Stimulated activated CD4-positive, alpha-beta T cell treated with anti-CD3 and anti-CD28 coated beads, Interleukin-1b, Interleukin-23, amount 100 ng/mL, for 4 hours (primary cell): ENCODE measurements around the gene ZNF236.
"Not testable (repeated sequence)": the region's sequence is repeated elsewhere in the genome, so short reads cannot be mapped to it uniquely, and the experiment has no call there.

Source experiments
- DNase-seq, 2 donors: peaks; one replicate each; pipeline ENCODE4 v3.0.0-alpha.2; 2020; ENCODE audit warnings: low read depth in 2 of 2

ZNF236 gene

DNA sequence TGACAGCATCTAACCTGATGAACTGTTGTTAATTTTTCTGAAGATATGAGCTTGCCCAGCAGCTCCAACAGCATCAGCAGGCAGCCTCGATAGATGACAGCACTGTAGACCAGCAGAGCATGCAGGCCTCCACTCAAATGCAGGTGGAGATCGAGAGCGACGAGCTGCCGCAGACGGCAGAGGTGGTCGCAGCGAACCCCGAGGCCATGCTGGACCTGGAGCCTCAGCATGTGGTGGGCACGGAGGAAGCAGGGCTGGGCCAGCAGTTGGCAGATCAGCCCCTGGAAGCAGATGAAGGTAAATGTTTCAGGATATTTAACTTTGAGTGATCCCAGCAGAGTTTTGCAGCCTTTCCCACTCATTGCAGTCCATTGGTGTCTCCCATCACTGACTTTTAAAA, 85.9 kb downstream of the ZNF236 start:
- DNase-seq, result no peak

DNA sequence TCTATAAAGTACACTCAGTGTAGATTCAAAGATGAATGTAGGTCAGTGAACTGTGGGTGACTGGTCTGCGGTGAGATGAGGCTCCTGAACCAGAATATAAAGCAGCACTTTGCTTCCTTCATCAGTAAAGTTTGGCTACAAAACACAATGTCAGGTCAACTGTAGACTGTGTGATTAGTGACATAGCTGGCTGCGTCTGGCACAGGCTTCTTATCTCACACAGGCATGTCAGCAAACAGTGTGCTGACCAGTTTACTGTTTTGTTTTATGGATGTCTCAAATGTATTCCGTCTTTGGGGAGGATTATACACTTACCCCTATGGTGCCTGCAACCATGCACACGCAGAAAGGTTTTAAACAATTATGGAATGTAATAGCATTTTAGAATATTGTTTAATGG, 87.1 kb downstream of the ZNF236 start:
- no peak for DNase-seq

DNA sequence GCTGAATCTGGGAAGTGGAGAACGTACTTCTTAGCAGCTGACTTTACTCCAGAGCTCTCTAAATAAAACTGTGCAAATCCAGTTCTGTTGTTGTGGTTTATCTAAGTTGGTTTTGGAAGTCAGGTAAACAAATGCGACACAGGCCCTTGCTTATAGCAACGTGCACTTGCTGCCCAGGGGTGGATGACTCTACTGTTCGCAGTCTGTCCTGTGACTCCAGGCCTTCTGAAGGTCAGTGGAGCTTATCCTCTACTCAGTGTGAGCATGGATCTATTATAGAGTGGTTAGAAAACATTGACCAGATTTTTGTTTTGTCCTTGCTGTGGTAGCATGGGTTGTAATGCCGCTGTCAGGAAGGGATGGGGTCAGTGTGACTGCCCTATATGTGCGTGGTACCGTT, 89.1 kb downstream of the ZNF236 start:
- DNase-seq, result no peak

DNA sequence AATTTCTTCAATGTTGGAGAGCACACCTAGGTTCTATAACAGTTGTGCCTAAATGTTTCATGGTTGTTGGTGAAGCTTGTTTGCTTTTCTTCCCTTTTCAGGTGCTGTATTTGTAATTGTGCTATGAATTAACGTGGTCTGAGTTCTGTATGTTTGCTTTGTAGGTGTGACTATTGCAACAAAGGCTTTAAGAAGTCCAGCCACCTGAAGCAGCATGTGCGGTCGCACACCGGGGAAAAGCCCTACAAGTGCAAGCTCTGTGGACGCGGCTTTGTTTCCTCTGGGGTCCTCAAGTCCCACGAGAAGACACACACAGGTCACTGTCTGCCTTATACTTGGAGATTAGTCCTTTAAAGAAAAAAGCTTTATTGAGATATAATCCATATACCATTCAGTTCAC, 91.2 kb downstream of the ZNF236 start:
- no peak for DNase-seq

DNA sequence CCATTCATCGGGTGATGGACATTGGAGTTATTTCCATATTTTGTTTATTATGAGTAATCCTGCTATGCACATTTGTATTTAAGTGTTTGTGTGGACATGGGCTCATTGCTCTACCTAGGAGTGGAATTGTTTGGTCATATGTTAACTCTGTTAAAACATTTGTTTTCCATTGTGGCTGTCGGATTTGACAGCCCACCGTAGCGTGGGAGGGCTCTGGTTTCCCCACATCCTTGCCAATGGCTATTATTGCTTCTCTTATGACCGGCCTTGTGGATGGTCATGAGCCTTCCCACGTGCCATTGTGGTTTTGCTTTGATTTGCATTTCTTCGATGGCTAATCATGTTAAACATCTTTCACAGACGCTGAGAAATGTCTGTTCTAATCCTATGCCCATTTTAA, 92.0 kb downstream of the ZNF236 start:
- DNase-seq, result no peak

DNA sequence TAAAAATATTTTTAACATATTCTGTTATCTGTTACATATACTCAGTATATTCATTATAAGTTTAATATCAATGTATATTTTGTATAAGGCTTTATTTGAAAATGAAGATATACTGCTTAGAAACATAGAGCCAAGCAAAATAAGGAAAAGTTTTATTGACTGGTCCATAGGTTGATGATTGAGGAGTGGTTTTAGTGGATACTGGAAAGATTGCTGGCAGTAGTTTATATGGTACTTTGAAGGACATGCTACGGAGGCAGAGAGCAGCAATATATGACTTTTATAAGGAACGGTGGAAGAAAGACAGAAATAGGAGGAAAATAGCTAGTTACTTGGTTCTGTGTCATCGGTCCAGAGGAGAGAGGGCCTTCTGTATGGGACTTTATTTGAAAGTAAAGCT, 92.4 kb downstream of the ZNF236 start:
- DNase-seq, result no peak

DNA sequence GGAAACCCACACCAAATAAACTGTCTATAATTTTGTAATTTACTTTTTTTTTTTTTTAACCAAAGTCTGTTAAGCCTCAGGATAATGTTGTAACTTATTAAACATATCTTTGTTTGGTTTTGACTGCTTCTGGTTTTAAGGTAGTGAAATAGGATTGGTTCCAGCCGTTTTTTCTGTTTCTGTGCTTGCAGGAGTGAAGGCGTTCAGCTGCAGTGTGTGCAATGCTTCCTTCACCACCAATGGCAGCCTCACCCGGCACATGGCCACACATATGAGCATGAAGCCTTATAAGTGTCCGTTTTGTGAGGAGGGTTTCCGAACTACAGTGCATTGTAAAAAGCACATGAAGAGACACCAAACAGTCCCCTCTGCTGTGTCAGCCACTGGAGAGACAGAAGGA, 93.1 kb downstream of the ZNF236 start:
- DNase-seq, result no peak

DNA sequence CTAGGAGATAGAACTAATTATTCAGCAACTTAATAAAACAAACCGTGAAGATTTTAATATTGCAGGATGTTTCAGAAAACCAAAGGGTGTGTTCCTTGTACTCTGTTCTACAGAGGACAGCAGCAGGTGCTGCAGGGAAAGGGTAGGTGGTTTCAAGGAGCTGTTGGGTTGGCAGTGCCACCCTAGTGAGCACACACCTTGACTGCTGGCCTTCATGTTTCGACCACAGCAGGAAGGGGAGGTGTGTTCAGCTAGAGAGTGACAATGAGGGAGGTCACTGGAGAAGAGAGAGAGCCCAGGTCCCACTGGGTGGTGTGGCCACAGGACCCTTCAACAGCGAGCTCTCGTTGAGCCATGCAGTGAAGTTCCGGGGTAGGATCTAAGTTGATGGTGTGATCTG, 98.6 kb downstream of the ZNF236 start:
- DNase-seq, result no peak

DNA sequence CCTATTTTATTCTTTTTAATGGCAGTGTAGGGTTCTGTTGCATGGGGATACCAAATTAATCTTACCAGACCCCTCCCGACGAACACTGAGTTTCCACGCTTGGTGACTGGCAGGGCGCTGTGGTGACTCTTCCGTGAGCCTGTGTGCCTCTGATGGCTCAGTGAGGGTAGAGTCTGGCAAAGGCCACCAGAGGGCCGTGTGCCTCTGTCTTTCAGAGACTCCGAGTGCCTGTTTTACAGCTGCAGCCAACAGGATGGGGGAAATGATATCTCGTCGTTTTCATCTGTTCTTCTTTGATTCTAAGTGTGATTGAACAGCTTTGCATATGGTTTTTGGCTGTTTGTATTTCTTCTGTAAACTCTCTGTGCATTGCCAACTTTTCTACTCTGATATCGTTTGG, 99.8 kb downstream of the ZNF236 start:
- peak; percentile 11 to 21 for DNase-seq

DNA sequence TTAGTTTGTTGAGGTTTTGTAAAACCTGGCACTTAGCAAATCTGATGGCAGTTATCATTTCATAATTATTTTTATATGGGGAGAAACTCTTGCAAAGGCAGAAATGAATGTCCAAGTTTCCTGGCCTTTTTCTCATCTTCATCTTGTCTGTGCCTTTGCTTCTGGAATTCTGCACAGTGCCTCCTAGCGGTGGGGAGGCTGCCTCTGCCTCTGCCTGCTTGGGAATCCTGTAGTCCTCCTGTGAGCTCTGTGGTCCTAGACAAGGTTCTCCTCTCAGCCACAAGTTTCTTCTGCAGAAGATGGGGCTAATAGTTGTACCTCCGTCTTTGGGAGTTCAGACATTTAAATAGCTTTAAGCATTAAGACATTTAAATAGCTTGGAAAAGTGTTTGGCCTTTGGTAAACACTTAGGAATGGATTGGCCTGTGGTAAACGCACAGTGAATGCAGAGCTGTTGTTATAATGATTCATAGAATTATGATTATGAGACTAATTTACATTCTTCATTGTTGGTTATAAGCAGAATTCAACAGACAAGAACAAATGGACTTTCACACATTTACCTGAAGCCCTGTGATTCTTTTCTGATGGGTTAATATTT, 101.2 kb downstream of the ZNF236 start:
- DNase-seq, result no peak

DNA sequence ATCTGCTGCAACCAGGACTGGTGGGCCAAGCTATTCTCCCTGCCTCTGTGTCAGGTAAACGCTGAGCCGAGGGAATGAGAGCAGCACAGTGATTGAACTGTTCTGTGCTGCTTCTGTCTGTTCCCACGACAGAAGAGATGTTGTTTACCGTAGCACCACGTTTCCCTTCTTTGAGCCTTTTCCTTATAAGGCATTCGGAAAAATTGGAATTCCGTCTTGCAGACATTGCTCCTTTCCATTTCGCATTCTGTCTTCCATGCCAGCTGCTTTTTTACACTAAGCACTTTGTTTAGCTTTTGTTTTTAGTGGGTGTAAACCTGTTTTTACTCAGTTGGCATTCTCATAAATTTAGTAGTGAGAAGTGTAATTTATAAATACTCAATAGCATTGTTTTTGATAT, 103.1 kb downstream of the ZNF236 start:
- no peak for DNase-seq

DNA sequence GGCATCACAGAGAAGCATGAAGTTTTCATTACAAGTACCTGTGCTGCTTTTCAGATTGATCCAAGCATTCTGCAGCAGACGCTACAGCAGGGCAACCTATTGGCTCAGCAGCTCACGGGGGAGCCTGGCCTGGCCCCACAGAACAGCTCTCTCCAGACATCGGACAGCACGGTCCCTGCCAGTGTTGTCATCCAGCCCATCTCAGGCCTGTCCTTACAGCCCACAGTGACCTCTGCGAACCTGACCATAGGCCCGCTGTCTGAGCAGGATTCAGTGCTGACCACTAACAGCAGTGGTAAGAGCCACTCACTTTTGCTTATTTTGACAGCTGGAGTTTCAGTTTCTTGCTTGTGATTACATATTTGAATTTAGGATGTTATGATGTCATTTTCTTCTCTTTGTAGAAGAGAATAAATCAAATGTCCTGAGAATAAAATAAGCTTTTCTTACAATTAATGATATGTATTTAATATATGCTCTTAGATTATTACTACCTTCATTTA, 104.9 kb downstream of the ZNF236 start:
- no peak for DNase-seq

DNA sequence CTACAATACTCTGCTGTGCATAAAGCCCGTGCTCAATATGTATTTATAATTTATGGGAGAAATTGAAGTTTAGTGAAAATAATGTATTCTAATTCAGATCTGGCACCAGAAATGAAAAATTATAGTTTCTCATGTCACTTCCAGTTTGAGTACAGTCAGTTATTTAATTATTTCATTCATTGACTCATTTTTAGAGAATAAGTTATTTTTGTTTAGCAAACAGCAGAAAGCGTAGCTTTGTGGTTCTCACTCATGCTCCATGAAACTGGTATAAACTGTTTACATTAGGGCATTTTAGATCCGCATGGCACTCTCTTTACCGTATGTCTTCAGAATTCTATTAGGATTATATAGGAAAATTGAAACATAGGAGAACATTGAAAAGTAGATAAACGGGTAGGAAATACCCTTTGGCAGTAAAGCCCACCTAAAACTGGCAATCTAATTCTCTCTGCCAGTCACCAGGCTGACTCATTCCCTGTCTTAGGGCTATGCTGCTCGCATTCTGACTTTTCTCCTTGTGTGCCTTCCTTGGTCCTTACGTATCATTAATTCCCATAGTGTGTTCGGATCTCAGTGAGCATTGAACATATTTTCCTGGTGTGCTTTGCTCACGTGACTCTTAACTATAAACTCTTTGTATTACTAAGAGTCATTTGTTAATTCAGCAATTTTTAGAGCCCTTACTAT, 106.0 kb downstream of the ZNF236 start:
- no peak for DNase-seq

DNA sequence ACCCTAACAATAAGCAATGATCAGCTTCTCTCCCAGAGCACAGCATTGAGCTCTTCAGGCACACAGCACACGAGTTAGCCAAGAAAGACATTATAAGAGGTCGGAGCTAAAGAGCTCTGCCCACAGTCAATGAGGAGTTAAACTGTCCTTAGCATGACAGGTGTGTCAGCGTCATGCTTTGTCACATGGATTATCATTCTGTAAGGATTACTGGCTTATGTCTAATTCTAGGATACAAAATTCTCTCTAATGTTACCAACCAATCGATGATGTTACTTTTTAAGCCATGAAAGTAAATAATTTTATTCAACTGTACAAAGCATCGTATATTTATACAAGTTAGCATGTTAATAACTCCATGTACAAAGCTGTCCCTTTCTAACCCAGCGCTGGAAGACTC, 108.8 kb downstream of the ZNF236 start:
- no peak for DNase-seq

DNA sequence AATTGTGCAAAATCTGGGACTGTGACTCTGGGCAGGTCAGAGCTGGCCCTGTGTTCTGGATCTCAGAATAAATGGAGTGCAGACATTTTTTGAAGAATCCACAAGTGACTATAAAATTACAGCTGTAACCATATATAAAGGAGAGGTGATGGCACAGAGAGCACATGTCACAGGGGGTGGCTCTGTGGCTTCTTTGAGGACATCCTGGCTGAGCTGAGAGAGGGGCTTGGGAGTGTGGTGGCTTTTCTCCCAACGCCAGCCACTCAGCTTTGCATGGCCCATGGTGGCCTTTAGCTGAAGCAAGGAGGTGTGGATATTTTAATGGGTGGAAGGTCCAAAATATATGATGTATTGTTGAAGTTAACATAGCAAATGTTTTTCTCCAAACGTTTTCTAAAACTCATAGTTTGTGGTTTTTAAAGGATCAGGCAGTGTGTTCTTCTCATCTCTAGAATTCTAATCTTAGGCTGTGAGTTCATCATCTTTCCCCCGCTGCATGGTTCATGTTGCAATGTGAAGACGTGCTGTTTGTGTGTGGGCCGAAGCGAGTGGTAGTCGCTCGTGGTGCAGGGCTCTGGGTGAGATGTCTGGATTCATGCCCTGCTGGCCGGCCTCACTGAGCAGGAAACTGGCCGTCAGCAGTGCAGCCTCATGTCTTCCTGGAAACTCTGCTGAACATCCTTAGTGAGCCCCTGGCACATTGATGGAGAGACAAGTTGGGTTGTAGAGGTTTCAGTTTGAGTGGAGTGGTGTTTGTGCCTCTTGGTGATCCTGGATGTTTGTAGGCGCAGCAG, 109.9 kb downstream of the ZNF236 start:
- no peak for DNase-seq

DNA sequence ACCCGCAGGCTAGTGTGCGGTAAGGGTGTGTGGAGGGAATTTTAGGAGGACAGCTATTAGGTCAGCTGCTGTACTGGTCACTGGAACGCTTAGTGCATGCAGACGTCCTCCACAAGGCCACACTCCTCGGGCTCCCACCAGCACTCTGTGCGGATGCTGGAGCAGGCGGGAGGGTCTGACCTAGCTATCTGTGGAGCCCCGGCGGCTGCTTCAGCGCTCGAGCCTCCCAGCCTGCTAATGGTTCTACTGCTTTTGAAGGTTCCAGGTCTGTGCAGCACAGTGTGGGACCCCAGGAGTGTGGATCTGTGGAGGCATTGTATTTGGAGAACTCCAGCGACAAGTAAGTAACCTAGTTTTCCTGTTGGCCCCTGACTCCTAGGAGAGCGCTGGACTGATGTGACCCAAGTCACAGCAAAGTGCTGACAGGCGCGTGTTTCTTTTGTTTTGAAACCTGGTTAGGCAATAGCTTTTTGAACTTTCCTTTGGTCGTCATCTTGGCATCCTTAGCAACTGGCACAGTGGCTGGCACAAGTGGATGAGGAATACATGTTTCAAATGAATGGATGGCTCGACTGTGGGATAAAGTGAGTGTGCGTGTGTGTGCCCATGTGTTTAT, 113.5 kb downstream of the ZNF236 start:
- no peak for DNase-seq

DNA sequence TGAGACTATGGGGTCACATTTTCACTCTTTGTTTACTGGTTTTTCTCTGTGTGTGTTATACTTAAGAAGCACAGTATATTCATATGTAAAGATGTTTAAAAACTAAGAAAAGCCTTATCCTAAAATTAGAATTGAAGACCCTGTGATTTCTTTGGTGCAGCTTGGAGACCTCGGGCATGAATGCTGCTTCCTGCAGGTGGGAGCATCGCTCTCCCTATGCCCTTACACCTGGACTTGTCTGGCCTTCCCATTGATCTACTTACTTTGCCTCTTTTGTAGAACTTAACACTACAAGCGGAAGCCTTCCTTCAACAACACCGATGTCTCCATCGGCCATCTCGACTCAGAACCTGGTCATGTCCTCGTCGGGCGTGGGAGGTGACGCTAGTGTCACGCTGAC, 114.5 kb downstream of the ZNF236 start:
- no peak for DNase-seq

DNA sequence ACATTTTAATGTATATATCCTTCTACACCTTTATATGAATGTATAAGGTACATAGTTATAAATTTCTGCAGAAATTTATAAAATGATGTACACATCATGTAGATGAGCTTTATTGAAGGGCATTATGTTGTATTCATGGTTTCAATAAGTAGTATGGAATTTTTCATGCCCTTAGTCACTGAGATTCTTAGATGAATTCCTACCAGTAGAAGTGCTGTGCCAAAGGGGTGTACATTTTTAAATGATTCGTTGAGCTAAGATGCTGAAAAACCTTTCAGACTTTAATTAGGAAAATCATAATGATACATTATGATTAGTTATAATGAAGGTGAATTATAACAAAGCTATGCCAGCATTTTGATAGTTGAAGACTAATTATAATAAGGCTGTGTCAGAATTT, 115.2 kb downstream of the ZNF236 start:
- DNase-seq, result no peak

DNA sequence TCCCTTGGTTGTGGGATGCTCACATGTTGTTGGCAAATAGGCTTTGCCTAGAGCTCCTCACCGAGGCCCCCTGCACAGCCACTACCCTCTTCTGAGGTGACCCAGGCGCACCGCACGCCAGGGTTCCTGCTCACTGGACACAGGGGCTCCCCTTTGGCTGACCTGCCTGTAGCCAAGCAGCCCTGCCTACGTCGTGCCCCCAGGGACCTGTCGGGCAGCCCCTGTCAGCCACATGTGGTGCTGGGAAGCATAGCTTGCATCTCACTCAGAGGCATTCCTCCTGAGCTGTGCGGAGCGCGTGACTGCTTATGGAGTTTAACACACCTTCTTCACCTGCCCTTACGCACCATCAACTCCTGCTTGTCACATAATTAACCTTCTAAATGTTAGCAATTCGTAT, 116.3 kb downstream of the ZNF236 start:
- no peak for DNase-seq

DNA sequence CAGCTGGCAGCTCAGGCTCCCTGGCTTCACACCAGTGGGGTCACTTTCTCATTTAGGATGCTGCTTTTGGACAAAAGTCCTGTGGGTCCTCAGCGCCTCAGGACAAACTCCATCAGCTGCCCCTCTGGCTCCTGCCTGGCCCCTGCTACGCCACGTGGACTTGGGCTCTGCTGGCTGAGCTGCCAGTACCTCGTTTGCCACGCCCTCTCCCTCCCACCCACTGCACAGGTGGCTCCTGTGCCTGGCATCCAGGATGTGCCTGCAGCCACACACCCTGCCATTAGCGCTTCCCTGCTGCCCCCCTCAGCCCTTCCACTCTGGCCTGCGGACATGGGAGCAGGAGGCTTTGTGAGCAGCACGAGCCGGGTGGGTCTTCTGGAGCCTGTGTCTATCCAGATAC, 118.9 kb downstream of the ZNF236 start:
- no peak for DNase-seq

DNA sequence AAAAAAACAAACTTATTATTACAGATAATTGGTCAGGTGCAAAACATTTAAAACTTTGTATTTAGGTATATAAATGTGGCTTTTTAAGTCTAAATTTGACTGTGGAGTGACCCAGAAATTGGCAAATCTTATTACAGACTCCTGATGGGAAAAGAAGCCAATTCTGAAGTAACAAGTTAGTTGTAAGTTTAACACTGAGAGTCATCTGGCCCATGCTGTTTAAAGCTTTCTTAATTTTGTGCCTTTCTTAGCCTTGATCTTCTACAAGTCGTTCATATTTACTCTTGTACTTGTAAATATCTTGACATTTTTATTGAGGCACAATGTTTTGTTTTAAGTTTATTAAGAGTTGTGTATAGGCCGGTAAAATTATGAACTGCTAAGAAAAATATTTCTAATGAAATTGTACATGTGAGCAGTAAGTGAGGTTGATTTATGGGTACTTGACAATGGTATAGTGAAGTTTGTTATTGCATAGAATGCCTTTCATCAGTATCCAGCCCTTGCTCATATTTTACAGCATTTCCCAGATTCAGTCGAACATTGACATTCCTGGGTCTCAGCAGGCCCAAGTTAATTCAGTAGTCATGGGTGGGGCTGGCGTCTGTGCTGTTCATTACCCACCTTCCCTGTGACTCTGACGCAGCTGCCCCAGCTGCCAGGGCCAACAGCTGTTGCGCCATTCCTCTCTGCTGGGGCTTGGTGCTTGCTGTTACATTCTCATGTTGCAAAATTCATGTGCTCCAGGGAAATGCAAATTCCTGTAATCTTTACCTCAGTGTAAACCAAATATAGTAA, 121.4 kb downstream of the ZNF236 start:
- DNase-seq, result no peak

DNA sequence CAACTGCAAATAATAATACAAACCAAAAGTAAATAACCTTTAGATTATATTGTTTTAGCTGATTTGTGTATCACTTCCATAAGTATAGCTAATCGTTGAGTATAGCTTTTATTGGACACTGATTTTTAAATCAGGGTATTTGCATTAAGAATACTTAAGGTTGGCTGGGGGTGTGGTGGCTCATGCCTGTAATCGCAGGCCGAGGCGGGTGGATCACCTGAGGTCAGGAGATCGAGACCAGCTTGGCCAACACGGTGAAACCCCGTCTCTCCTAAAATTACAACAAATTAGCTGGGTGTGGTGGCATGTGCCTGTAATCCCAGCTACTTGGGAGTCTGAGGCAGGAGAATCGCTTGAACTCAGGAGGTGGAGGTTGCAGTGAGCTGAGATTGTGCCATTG, 122.0 kb downstream of the ZNF236 start:
- DNase-seq, result not testable (repeated sequence)
